D721Med (cell line): ENCODE measurements around the gene SFMBT2.

Experiments used
- DNase-seq: peaks from one replicate; pipeline ENCODE4 v3.0.0; 2011; ENCODE audit warnings: low spot score; ENCODE audit not compliant: insufficient read length
- FAIRE-seq: peaks from 2 replicates; lab custom pipeline; 2011; peaks lifted over from hg19 to GRCh38; lab: Jason Lieb, UNC
- CTCF ChIP-seq: IDR thresholded peaks from 2 replicates; pipeline ENCODE4 v1.5.1; 2012; ENCODE audit warnings: mild to moderate bottlenecking, control low read depth; ENCODE audit not compliant: insufficient read depth; ENCODE audit errors: missing control alignments

SFMBT2 gene

GRCh38 chr10:7435674-7436073 is 24.8 kb upstream of the SFMBT2 start:
- DNase-seq (no peak), FAIRE-seq (no peak)
- no peak for TF ChIP-seq CTCF

- no peak for TF ChIP-seq CTCF
- no peak for FAIRE-seq
- no peak for DNase-seq
These were observed 23.5 kb upstream of the SFMBT2 start for GRCh38 chr10:7434378-7434777.

GRCh38 chr10:7433861-7434260 is 23.0 kb upstream of the SFMBT2 start:
- FAIRE-seq (no peak), DNase-seq (no peak)
- TF ChIP-seq CTCF, result no peak

GRCh38 chr10:7432884-7433726 is 22.3 kb upstream of the SFMBT2 start:
- TF ChIP-seq CTCF, result no peak
- DNase-seq, result no peak
- no peak for FAIRE-seq

GRCh38 chr10:7428673-7429350 is 18.0 kb upstream of the SFMBT2 start:
- DNase-seq (no peak), FAIRE-seq (no peak)
- TF ChIP-seq CTCF, result no peak

- no peak for FAIRE-seq
- TF ChIP-seq CTCF, result no peak
- no peak for DNase-seq
These were observed 15.5 kb upstream of the SFMBT2 start for GRCh38 chr10:7426349-7426748.

- FAIRE-seq (no peak), DNase-seq (no peak)
- TF ChIP-seq CTCF, result no peak
These were observed 14.9 kb upstream of the SFMBT2 start for GRCh38 chr10:7425691-7426090.
